ENCODE results near the gene HUWE1. TPM values are rescaled to one million over a fixed set of nuclear protein-coding genes. Genes with fewer than 3 reads are reported as not detected.

HUWE1 gene
- total and polyA plus RNA-seq, 3 donors from 2014 or later = 131 to 260 (median 246) TPM

GRCh38 chrX:53630261-53630660, 56.3 kb downstream of the HUWE1 start:
- 89% methylated on average over 4 of the region's 4 CpGs for WGBS, 2 donors
- no peaks in the 10 kb centered on the region for H3K36me3 ChIP-seq (ENCODE audit: low read depth, missing control alignments)
- intact Hi-C loops (cut with DNase I; ENCODE audit: low total_unique reads) = no loop called here
- no peaks in the 10 kb centered on the region for H3K27me3 ChIP-seq
- no peaks in the 10 kb centered on the region for H3K4me1 ChIP-seq
- TF ChIP-seq CTCF (IDR thresholded peaks at IDR 0.05) (no peak), POLR2A (IDR thresholded peaks at IDR 0.05) (no peak)
- no peak for DNase-seq
- no peak overlapping the region for H3K4me3 ChIP-seq
- H3K27ac ChIP-seq = no peak overlapping the region
- H3K9me3 ChIP-seq = no peaks in the 10 kb centered on the region

- Histone ChIP-seq H3K9me3 (no peaks in the 10 kb centered on the region), H3K4me3 (no peak overlapping the region), H3K36me3 (ENCODE audit: low read depth, missing control alignments) (no peaks in the 10 kb centered on the region), H3K27me3 (no peaks in the 10 kb centered on the region), H3K4me1 (no peaks in the 10 kb centered on the region), H3K27ac (no peak overlapping the region)
- TF ChIP-seq POLR2A (IDR thresholded peaks at IDR 0.05) (no peak), CTCF (IDR thresholded peaks at IDR 0.05) (no peak)
- no peak for DNase-seq
- 84 to 100% methylated on average over 2 of the region's 2 CpGs for WGBS, 2 donors
- intact Hi-C loops (cut with DNase I; ENCODE audit: low total_unique reads) = no loop called here
Observed at GRCh38 chrX:53622431-53622830, 64.1 kb downstream of the HUWE1 start.

GRCh38 chrX:53621418-53621986, 65.0 kb downstream of the HUWE1 start:
- Histone ChIP-seq H3K4me3 (no peak overlapping the region), H3K27ac (no peak overlapping the region), H3K9me3 (no peaks in the 10 kb centered on the region), H3K27me3 (no peaks in the 10 kb centered on the region), H3K4me1 (no peaks in the 10 kb centered on the region), H3K36me3 (ENCODE audit: low read depth, missing control alignments) (no peaks in the 10 kb centered on the region)
- intact Hi-C loops (cut with DNase I; ENCODE audit: low total_unique reads) = no loop called here
- DNase-seq = no peak
- WGBS, 2 donors = 90 to 93% methylated on average over 4 of the region's 4 CpGs
- TF ChIP-seq POLR2A (IDR thresholded peaks at IDR 0.05) (no peak), CTCF (IDR thresholded peaks at IDR 0.05) (no peak)

- WGBS, 2 donors = 63 to 74% methylated on average over 6 of the region's 6 CpGs
Observed at GRCh38 chrX:53616946-53617345, 69.6 kb downstream of the HUWE1 start.

More at GRCh38 chrX:53616946-53617345, 69.6 kb downstream of the HUWE1 start:
- H3K4me1 ChIP-seq = no peaks in the 10 kb centered on the region
- H3K4me3 ChIP-seq = no peak overlapping the region
- intact Hi-C loops (cut with DNase I; ENCODE audit: low total_unique reads) = no loop called here
- DNase-seq = no peak
- no peaks in the 10 kb centered on the region for H3K9me3 ChIP-seq
- no peaks in the 10 kb centered on the region for H3K27me3 ChIP-seq
- TF ChIP-seq CTCF (IDR thresholded peaks at IDR 0.05) = no peak
- TF ChIP-seq POLR2A (IDR thresholded peaks at IDR 0.05) = no peak
- no peak overlapping the region for H3K27ac ChIP-seq
- no peaks in the 10 kb centered on the region for H3K36me3 ChIP-seq (ENCODE audit: low read depth, missing control alignments)

Data from testis (tissue), 3 donors.